Thoracic aorta (tissue), 2 donors: ENCODE results near the gene FXYD5. TPM values are rescaled to one million over a fixed set of nuclear protein-coding genes. Genes with fewer than 3 reads are reported as not detected.
"Not testable (repeated sequence)": the region's sequence is repeated elsewhere in the genome, so short reads cannot be mapped to it uniquely, and the experiment has no call there.

Experiments
- ATAC-seq: fragments of 150-250 bp; one replicate; pipeline ENCODE4 v1.8.0; 2017; ENCODE audit warnings: low read depth; ENCODE audit not compliant: insufficient number of reproducible peaks, low FRiP score
- DNase-seq: peaks from one replicate; pipeline ENCODE4 v3.0.0-alpha.2; 2020; ENCODE audit warnings: low spot score
- H3K27ac ChIP-seq, 2 donors: fragments of 200-600 bp; sonication (generic); 1 replicate in 1 of 2; 2 replicates in 1 of 2; pipeline ENCODE4 v1.5.1; 2016; ENCODE audit warnings: mild to moderate bottlenecking in 2 of 2, moderate library complexity in 2 of 2
- H3K27me3 ChIP-seq: fragments of 200-600 bp; sonication (generic); replicated peaks from 2 replicates; pipeline ENCODE4 v1.6.0; 2016; ENCODE audit warnings: mild to moderate bottlenecking; ENCODE audit not compliant: insufficient read depth
- H3K36me3 ChIP-seq: fragments of 200-600 bp; sonication (generic); one replicate; pipeline ENCODE4 v1.5.1; 2016
- H3K4me1 ChIP-seq, 2 donors: fragments of 200-600 bp; sonication (generic); 1 replicate in 1 of 2; 2 replicates in 1 of 2; pipeline versions ENCODE4 v1.5.1 to v1.6.0; 2016; ENCODE audit warnings: low read depth in 2 of 2, mild to moderate bottlenecking in 1 of 2; ENCODE audit not compliant: control insufficient read depth in 1 of 2
- H3K4me3 ChIP-seq: fragments of 200-600 bp; sonication (generic); 2 replicates; pipeline ENCODE4 v1.5.1; 2016; ENCODE audit warnings: mild to moderate bottlenecking
- H3K9me3 ChIP-seq: fragments of 200-600 bp; sonication (generic); 2 replicates; pipeline ENCODE4 v1.5.1; 2016
- CTCF ChIP-seq: fragments of 200-600 bp; sonication (generic); IDR thresholded peaks from one replicate; pipeline ENCODE4 v1.5.1; 2019; ENCODE audit warnings: antibody characterized with exemption
- total RNA-seq, 2 donors: library from RNA; depleted of rRNA; stranded (reverse); fragments of >200 nt; gene quantifications; one replicate each; pipeline versions ENCODE4 v1.1.0 to v1.2.3, GENCODE V29; 2016

Gene FXYD5
- total RNA-seq, 2 donors from 2014 or later = 65.0 to 106 TPM

GRCh38 chr19:35150445-35150844 lies 4.1 kb upstream of the FXYD5 start:
- H3K36me3 ChIP-seq = no peaks in the 10 kb centered on the region
- no peaks in the 10 kb centered on the region for H3K27me3 ChIP-seq
- no peaks in the 10 kb centered on the region for H3K9me3 ChIP-seq
- H3K27ac ChIP-seq = no peak overlapping the region
- ATAC-seq (no peak), DNase-seq (no peak)
- H3K4me1 ChIP-seq = peaks cover 0 to 29% of the 10 kb centered on the region in 2 donors
- no peak overlapping the region for H3K4me3 ChIP-seq
- TF ChIP-seq CTCF = no peak

GRCh38 chr19:35151273-35152065 lies 3.1 kb upstream of the FXYD5 start:
- H3K27ac ChIP-seq = no peak overlapping the region
- H3K9me3 ChIP-seq = no peaks in the 10 kb centered on the region
- H3K27me3 ChIP-seq = no peaks in the 10 kb centered on the region
- H3K4me1 ChIP-seq = peaks cover 0 to 31% of the 10 kb centered on the region in 2 donors
- ATAC-seq (no peak), DNase-seq (no peak)
- no peak for TF ChIP-seq CTCF
- H3K36me3 ChIP-seq = no peaks in the 10 kb centered on the region
- no peak overlapping the region for H3K4me3 ChIP-seq

DNA sequence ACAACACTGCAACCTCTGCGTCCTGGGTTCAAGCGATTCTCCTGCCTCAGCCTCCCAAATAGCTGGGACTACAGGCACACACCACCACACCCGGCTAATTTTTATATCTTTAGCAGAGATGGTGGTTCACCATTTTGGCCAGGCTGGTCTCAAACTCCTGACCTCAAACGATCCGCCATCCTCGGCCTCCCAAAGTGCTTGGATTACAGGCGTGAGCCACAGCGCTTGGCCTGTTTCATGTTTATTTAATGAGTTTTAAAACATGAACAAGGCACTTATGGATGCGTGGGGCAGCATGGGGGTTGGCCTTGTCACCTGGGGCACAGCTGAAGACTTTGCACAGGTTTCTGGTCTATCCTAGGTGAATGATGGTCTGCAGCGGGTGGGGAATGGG lies 1.4 kb upstream of the FXYD5 start:
- H3K36me3 ChIP-seq, H3K27me3 ChIP-seq, DNase-seq, H3K9me3 ChIP-seq, H3K27ac ChIP-seq, H3K4me3 ChIP-seq, ATAC-seq: not testable (repeated sequence)
- H3K4me1 ChIP-seq = peaks cover 0 to 27% of the 10 kb centered on the region in 2 donors

DNA sequence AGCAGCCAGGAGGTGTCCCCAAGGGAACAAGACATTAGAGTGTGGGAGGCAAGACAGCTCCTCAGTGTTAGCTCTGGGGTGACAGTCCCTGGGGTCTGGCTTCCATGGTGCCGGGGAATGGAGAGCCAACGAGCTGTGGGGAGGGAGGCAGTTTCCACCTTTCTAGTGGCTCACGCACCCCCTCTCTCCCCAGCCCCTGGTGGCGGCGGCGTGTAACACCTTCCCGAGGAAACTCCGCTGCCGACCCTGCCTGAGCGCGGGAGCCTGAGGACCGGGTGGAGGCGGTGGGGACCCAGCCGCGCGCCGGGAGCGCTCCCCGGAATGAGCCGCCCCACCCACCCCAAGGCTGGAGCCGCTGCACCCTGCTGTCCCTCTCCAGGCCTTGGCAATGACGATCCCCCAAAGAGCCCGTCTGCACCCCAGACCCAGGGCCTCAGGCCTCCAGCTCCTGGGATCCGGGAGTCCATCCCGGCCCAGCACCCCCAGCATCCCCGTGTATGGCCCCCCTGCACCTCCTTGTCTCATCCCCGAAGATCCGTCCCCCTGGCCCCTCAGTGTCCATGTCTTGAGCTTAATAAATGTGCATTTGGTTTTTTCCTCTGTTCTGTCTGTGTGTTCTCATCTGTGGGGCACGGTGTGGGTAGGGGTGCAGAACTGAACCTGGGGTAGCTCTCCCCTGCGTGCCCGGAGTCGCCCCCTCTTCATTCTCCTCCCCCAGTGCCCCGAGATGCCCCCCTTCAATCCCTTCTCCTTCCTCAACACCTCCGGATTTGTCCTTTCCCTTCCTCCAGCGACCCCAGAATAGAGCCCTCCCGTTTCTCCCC lies 622 bp upstream of the FXYD5 start:
- no peaks in the 10 kb centered on the region for H3K36me3 ChIP-seq
- no peaks in the 10 kb centered on the region for H3K9me3 ChIP-seq
- no peak for DNase-seq
- H3K27ac ChIP-seq = peak overlapping the region; percentile 34 to 65
- peak overlapping the region; percentile 85 for H3K4me3 ChIP-seq
- peaks cover 0 to 27% of the 10 kb centered on the region in 2 donors for H3K4me1 ChIP-seq
- H3K27me3 ChIP-seq = no peaks in the 10 kb centered on the region
- peak; percentile 63 for TF ChIP-seq CTCF
- ATAC-seq = no peak

GRCh38 chr19:35155441-35155840 lies 906 bp downstream of the FXYD5 start:
- Histone ChIP-seq H3K36me3 (no peaks in the 10 kb centered on the region), H3K9me3 (no peaks in the 10 kb centered on the region), H3K4me1 (peaks cover 0 to 27% of the 10 kb centered on the region in 2 donors), H3K4me3 (peak overlapping the region; percentile 85), H3K27ac (peak overlapping the region; percentile 24 to 65), H3K27me3 (no peaks in the 10 kb centered on the region)
- DNase-seq = no peak
- no peak for ATAC-seq
- TF ChIP-seq CTCF = no peak
